ENCODE data around the gene YWHAB.
"Not testable (repeated sequence)": the region's sequence is repeated elsewhere in the genome, so short reads cannot be mapped to it uniquely, and the experiment has no call there.

Gene YWHAB

DNA sequence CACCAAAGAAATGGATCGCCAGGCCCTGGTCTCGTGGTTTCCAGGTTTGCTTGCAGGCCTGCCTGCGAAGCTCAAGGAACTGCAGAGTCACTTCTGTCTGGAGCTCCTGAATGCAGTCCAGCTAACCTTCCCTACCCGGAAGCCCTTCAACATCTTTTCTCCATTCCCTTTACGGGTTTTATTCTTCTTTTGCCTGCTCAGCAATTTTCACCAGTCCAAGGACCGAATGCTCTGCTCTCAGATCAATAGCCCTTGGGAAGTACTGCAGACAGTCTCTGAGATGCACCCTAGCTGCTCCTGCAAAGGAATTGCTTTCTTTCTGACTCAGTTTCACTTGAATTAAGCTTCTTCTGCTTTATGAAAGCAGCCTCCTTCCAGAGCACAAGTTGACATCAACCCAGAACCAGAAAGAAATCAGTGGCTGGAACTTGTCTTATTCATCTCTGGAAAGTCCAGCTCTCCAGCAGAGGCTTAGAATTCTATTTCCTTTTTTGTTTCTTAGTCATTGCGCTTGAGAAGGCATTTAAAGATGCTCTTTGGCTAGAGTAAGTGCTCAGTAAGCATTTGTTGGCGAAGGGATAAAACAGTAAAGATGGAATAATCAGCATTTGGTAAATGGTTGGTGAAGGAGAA, 18.7 kb upstream of the YWHAB start:
- no peak for DNase-seq (ENCODE audit: low read depth in 2 of 2)

DNA sequence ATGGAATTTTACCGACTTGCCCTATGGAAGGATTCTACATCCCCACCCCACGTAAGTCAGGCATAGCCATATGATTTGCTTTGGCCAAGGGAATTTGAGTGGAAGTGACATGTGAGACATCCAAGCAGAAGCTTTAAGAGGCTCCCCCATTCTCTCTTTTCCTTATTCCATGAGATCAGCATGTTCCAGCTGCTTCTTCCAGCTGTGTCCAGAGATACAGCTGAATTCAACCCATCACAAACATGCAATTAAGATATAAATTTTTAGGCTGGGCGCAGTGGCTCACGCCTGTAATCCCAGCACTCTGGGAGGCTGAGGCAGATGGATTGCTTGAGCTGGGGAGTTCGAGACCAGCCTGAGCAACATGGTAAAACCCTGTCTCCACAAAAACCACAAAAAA, 16.0 kb upstream of the YWHAB start:
- DNase-seq (ENCODE audit: low read depth in 2 of 2): no peak

DNA sequence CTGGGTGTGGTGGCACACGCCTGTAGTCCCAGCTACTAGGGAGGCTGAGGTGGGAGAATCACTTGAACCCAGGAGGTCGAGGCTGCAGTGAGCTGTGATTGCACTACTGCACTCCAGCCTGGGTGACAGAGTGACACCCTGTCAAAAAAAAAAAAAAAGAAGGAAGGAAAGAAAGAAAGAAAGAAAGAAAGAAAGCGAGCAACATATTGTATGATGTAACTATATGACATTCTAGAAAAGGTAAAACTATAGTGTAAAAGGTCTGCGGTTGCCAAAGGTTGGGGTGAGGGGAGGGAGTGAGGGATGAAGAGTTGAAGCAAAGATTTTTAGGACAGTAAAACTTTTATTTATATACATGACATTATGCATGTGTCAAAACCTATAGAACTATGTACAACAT, 3.1 kb upstream of the YWHAB start:
- DNase-seq (ENCODE audit: low read depth in 2 of 2): not testable (repeated sequence)

DNA sequence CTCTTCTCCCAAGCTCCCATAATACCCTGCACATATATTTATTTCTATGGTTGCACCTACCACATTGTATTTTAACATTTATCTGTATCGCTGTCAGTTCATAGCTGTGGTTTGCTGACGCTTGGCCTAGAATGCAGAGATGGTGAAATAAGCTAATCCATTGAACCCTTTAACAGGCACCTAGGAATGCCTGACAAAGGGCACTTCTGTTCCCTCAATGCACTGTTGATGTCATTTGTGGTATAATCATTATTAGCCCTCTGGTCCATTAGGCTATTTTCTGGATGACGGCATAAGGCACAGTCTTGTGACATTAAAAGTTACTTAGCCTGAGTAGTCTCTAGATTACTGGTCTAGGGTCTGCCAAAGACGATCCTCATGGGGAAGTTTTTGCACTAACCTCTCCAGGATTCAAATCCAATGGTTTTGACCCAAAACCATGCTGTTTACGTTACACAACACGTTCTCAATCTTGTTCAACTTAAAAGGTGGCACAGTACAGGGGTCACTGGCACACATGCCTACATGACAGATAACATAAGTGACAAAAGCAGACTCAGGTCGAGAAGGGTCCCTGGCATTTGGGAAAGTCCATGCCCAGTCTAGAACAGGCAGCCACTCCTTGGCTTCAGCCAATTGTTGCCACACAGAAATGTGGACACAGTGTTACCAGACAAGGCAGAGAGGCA, 2.1 kb upstream of the YWHAB start:
- no peak for DNase-seq (ENCODE audit: low read depth in 2 of 2)

DNA sequence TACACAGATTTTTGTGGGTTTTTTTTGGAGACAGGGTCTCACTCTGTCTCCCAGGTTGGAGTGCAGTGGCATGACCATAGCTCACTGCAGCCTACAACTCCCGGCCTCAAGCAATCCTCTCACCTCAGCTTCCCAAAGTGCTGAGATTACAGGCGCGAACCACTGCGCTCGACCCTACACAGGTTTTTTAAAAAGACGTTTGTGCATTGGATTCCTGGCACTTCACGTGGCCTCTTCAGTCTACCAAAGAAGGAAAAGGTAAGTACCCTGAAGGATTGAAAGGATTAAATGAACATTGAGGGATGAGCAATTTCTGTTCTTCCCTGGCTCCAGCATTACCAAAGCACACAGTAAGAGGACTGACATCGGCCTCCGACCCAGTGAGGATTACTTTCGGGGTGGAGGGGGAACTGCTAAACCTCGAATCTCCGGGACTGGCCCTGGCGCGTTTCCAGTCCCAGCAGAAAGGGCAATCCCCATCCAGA, 556 bp upstream of the YWHAB start:
- DNase-seq (ENCODE audit: low read depth in 2 of 2): no peak

DNA sequence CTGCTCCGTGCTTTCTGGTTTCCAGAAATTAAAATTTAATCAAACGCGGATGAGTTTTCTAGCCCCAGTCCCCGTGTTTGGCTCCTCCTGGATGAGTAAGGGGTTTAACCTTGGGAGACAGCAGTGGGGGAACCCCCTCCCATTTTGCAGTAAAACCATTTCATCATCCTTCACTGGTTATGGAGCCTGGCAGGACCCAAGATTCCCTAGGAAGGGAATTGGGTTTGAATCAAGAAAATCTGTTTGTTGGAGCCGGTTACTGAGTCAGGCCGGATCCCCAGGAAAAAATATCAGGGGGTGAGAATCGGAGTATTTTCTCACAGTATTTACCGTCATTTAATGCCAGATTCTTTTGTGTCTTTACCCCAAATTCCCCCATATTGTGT, 754 bp downstream of the YWHAB start:
- no peak for DNase-seq (ENCODE audit: low read depth in 2 of 2)

DNA sequence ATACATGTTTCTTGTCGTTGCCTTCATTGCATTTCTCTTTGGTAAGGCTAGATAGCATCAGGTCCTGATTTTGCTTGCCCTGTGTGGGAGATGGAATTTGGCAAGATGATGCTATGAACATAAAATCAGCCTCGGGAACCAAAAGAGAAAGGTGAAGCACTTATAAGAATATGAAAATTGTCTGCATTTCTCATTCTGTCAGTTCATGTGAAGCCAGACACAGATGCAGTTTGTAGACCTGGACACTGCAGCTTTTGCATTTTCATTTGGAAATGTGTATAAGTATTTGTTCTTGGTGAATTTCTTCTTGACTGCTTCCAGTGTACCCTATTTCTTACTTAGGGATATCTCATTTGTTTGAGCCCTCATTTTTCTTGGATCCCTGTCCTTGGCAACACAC, 1.3 kb downstream of the YWHAB start:
- no peak for DNase-seq (ENCODE audit: low read depth in 2 of 2)

DNA sequence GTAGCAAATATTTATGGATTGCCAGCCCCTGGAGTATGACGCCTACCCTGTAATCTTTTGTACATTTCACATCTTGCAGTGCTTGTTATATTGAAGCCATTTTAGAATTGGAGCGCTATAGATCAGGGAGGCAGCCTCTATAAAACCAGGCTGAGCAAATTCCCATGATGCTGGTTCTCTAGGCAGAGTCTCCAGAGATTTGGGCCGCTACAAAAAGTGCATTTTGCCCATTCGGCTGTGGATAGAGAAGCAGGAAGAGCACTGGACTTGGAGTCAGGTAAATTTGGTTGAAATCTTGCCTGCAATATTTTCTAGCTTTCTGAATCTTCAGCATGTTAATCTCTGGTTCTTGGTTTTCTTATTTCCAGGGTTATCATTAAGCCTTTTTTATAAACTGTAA, 2.0 kb downstream of the YWHAB start:
- DNase-seq (ENCODE audit: low read depth in 2 of 2): no peak

DNA sequence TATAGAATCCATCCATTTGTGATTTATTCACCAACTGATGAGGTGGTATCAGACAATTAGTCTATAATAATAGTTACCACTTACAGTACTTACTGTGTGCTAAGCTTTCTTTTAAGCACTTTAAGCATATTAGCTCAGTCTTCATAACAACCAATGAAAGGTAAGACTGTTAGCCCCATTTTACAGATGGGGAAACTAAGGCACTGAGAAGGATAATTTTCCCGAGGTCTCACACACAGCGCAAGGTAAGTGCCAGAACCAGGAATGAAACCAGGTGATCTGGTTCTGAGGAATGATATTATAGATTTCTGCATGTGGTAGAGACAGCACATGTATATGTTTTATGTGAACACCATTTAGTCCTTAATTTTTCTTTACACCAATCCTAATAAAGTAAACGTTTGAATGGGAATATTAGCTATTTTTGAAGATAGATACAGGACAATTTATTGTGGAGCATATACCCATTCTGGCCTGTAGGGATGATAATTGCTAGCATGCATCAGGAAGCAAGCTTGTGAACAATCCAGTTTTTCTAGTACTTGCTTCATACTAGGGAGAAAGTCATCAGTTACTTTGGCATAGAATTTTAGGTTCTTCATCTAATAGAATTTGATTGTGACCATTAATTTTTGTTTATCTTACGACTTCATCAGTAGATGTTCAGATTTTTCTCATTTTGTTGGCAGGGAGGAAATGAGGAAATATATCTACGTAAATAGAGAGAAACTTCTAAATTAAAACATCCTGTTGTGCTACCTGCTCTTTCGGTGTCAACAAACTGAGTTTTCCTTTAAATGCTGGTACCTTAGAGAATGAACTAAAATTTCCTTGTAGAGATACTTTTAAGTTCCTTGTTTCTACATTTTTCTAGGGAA, 3.0 kb downstream of the YWHAB start:
- DNase-seq (ENCODE audit: low read depth in 2 of 2): no peak

DNA sequence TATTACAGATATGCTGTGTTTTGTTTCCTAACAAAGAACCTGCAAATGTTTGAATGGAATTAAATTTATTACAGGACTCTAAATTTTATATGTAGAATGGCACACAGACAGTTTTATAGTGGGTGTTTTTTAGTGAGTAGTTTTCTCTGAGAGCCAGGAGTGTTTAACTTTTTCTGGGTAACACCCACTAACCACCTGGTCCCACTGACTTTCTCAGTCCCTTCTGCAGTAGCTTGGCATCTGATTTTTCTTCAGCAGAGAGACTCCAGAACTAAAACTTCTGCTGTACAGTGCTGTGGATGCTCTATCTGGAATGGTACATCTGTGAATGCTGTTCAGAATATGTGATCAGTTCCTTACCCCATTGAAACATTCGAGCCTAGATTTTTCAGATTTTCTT, 6.3 kb downstream of the YWHAB start:
- no peak for DNase-seq (ENCODE audit: low read depth in 2 of 2)

DNA sequence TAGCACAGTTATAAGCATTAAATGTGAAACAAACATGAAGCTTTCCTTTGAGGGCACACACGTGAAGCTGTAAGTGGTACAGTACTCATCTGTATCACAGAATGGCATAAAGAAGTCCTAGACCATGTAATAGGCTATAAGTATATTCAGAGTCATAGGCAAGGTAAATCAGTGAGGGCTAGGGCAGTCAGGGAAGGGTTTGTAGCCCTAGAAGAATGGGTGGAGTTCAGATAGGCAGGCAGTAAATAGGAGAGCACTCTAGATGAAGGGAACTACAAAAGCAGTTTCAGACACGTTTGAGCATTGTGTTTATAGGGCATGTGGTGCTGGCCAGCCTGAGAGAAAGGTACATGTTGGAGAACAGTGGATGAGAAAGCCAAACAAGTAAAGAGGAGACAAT, 9.5 kb downstream of the YWHAB start:
- no peak for DNase-seq (ENCODE audit: low read depth in 2 of 2)

DNA sequence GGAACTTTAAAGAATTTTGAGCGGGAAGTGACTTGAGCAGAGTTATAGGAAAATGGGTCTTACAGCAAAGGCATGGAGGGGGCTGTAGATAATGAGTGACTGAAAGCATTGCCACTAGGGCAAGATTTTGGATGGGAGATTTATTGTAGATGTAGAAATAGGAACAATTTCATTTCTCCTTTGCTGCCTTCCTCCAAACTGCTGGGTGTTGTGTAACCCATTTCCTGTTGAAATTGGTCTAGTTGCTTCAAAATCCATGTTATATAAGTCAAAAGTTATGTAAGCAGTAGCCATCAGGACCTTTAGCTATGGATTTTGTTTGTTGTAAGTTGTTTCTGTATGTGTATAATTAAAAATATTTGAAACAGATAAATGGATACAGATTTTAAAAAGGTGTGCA, 11.1 kb downstream of the YWHAB start:
- DNase-seq (ENCODE audit: low read depth in 2 of 2): no peak

DNA sequence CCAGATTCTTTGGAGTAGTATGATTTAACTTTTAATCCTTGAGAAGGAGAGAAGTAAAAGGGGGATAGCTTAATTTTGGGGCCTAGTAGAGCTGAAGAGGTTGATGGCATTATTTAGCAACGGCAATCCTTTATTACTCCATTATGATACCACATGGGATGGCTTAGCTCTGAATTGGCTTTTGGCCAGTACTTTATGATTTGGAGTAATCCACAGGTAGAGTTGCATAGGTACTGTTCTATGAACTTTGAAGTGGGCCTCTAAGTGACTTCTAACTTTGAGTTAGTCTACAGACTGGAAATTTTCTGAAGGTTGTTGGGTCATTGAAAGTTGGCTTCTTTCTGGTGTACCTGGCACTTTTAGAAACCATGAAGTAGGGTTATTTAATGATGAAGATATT, 11.6 kb downstream of the YWHAB start:
- no peak for DNase-seq (ENCODE audit: low read depth in 2 of 2)

DNA sequence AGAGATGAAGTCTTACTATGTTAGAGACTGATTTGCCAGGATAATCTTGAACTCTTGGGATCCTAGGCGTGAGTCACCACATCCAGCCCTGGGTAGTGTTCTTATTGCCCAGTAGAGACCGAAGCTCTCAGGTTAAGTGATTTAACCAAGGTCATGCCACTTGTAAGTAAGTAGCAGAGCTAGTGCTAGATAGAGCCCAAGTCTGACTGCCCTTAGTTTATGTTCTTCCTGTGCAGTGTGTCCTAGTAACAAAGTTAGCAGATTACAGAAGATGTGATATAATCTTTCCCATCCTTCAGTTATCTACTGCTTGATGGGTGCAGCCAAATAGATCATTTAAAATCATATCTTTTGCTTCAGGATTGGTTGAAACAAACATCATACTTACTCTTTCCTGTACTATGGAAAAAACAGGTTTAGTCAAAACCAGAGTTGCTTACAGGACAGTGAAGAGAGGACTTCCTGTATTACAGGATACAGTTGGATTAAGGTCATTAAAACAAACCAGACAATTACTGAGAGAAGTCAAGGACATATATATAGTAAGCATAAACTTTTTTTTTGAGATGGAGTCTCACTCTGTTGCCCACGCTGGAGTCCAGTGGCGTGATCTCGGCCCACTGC, 14.8 kb downstream of the YWHAB start:
- DNase-seq (ENCODE audit: low read depth in 2 of 2): no peak

DNA sequence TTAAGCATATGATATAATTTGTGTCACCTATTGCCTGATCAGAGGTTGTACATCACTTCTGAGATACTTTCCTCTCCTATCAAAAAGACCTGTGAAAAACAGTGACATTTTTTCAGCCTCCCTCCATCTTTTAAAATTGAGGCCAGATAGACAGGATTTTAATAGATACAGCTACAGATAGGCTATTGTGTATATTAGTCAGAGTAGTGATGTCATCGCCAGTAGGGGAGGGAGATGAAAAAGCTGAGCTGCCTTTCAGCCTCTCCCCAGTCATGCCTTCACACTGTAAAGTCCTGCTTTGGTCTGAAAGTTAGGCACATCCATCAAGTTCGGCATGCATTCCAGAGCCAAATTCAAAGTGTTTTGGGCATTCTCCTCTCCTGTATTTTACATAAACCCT, 16.5 kb downstream of the YWHAB start:
- no peak for DNase-seq (ENCODE audit: low read depth in 2 of 2)

DNA sequence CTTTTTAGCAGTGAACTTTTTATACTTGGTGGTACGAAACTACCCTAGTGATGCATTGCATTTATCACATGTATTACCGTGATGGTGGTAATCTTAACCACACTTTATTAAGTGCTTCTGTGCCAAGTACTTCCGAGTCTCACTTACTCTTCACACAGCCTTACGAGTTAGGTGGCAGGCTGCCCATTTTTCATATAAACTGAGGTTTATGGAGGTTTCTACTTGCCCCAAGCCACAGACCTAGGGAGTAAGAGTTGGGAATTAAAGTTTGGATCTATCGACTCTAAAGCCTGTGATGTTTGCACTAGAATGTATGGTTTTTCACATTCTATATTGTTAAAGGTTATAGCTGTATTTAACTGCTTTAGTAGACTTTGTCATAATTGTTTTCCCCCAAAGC, 18.9 kb downstream of the YWHAB start:
- no peak for DNase-seq (ENCODE audit: low read depth in 2 of 2)

DNA sequence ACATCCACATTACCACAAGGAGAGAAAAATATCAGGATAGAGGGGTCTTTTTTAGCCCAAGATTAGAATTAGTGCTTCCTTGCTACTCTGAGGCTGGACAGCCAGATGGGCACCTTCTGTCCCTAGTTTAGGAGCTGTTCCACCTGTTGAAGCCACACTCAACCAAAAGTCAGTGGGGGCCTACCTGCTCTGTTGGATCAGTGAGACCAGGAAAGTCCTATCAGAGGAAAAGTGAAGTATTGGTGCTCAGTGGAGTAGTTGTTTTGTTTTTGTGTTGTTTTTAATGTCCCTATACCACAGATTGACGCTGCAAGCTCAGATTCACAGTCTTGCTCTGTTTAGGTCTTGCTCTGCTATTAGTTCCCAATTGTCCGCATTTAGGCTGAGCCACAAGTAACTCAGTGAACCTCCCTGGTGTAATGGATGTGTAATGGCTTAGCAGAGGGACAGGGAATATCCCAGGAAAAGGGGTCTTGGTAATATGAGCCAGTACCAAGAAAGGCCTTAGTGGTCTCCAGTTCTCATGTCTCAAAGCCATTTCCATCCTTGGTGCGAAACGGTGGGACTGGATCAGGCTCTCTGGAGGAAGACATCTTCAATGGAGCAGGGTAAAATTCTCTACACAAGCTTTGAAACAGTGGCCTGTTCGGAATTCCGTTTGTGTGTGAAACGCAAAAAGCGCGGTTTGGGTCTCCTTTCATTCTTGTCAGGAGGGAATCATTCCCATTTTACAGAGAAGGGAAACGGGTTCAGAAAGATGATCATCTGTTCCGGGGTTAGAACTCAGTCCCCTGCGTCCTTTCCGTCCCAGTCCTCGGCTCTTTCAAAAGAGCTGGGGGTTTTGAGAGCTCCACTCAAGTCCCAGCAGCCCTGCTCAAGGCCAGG, 23.7 kb downstream of the YWHAB start:
- no peak for DNase-seq (ENCODE audit: low read depth in 2 of 2)

DNA sequence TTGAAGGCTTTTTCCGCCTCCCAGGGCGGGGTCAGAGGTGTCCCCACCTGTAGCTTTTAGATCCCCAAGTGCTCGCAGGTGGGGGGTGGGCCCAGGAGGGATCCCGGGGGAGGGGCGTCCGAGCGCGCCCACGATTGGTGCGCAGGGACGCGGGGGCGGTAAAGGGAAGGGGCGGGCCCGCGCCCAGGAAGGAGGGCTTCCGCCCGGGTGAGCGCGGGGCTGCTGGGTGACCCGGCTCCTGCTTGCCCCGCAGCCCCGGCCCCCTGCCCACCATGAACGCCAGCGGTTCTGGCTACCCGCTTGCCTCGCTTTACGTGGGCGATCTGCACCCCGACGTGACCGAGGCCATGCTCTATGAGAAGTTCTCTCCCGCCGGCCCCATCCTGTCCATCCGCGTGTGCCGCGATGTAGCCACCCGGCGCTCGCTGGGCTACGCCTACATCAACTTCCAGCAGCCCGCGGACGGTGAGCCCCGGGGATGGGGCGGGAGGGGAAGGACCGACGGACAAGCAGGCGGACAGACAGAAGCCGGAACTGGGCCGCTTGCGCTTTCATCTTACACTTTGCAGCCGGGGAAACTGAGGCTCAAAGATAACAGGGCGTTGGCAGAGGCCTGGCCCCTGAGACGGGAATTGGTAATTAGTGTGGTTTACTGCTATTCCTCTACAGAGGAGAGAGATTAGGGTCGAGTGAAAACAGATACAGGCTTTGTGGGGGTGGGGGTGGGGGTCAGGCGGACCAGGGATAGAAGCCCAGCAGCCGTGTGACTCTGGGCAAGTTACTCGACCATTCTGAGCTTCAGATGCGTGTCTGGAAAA, 24.6 kb downstream of the YWHAB start, which contains the start of gene PABPC1L:
Gene PABPC1L (plus strand): TSS at position 189 of the 818 bp plus-strand sequence. CDS start 84 bp downstream, at position 273.
- peak; percentile 68 to 74 for DNase-seq (ENCODE audit: low read depth in 2 of 2)

DNA sequence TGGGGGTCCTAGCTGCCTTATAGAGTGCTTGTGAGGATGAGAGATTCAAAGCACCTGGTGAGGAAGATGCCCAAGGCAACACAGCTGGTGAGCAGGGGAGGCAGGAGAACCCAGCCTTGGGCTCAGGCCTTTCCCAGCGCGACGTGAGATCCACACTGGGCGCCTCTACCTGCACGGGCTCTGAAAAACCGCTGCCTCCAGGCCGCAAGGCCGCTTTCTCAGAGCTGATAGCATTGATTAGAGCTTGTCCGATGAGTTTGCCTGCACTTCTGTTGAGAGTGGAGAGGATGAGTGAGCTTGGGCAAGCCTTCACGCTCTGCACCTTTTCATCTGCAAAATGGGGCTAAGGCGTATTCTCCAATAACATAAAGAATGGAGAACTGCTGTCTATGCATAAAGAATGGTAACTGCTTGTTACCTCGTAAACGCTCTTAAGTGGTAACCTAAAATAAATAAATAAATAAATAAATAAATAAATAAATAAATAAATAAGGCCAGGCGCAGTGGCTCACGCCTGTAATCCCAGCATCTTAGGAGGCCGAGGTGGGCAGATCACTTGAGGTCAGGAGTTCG, 25.3 kb downstream of the YWHAB start:
- no peak for DNase-seq (ENCODE audit: low read depth in 2 of 2)

All from stimulated activated CD4-positive, alpha-beta T cell treated with anti-CD3 and anti-CD28 coated beads, Interleukin-4, amount 100 ng/mL, for 48 hours (primary cell).